WTC11 (cell line): Measurements from ENCODE around the gene OSBPL5. TPM values are rescaled to one million over a fixed set of nuclear protein-coding genes. Genes with fewer than 3 reads are reported as not detected.

Source experiments
- IRF2 ChIP-seq: sonication (generic); formaldehyde crosslinking; IDR thresholded peaks from 2 replicates; pipeline ENCODE4 v1.8.0; 2022; ENCODE audit warnings: low read depth, missing genetic modification reagents, borderline replicate concordance
- SMAD3 ChIP-seq: sonication (generic); formaldehyde crosslinking; IDR thresholded peaks from 2 replicates; pipeline ENCODE4 v1.8.0; 2022; ENCODE audit warnings: missing genetic modification reagents, mild to moderate bottlenecking, borderline replicate concordance
- total RNA-seq: library from RNA; stranded (reverse); gene quantifications from 3 replicates; pipeline ENCODE4 v1.2.3, GENCODE V29; 2021
- TF ChIP-seq, protein P1 (sequence below): fragments of 250-450 bp; sonication (Bioruptor Pico); IDR thresholded peaks from 2 replicates; pipeline ENCODE4 v1.9.0; 2021; ENCODE audit warnings: mild to moderate bottlenecking
- TF ChIP-seq, protein P2 (sequence below): fragments of 250-450 bp; sonication (Bioruptor Pico); IDR thresholded peaks from 2 replicates; pipeline ENCODE4 v1.9.0; 2021; ENCODE audit warnings: mild to moderate bottlenecking, borderline replicate concordance

Gene OSBPL5
- total RNA-seq, 1 experiment from 2014 or later, result 17.7 TPM

DNA sequence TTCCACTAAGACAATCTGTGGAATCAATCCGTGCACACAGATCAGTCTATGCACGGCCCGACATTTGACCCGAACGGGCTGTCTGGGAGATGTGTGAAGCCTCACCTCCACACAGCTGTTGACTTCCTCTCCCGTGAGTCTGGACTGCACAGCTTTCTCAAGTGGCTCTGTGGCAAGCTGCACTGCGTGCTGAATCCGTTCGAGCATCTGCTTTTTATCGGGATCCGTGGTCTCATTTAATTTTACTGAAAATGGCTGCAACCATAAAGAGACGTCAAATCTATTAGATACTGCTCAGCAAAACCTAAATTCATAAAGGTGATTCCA is 127.2 kb downstream of the OSBPL5 start (continued):
- TF ChIP-seq, protein P1, sequence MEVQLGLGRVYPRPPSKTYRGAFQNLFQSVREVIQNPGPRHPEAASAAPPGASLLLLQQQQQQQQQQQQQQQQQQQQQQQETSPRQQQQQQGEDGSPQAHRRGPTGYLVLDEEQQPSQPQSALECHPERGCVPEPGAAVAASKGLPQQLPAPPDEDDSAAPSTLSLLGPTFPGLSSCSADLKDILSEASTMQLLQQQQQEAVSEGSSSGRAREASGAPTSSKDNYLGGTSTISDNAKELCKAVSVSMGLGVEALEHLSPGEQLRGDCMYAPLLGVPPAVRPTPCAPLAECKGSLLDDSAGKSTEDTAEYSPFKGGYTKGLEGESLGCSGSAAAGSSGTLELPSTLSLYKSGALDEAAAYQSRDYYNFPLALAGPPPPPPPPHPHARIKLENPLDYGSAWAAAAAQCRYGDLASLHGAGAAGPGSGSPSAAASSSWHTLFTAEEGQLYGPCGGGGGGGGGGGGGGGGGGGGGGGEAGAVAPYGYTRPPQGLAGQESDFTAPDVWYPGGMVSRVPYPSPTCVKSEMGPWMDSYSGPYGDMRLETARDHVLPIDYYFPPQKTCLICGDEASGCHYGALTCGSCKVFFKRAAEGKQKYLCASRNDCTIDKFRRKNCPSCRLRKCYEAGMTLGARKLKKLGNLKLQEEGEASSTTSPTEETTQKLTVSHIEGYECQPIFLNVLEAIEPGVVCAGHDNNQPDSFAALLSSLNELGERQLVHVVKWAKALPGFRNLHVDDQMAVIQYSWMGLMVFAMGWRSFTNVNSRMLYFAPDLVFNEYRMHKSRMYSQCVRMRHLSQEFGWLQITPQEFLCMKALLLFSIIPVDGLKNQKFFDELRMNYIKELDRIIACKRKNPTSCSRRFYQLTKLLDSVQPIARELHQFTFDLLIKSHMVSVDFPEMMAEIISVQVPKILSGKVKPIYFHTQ (CRISPR knock-in tag), result no peak
- TF ChIP-seq, protein P2, sequence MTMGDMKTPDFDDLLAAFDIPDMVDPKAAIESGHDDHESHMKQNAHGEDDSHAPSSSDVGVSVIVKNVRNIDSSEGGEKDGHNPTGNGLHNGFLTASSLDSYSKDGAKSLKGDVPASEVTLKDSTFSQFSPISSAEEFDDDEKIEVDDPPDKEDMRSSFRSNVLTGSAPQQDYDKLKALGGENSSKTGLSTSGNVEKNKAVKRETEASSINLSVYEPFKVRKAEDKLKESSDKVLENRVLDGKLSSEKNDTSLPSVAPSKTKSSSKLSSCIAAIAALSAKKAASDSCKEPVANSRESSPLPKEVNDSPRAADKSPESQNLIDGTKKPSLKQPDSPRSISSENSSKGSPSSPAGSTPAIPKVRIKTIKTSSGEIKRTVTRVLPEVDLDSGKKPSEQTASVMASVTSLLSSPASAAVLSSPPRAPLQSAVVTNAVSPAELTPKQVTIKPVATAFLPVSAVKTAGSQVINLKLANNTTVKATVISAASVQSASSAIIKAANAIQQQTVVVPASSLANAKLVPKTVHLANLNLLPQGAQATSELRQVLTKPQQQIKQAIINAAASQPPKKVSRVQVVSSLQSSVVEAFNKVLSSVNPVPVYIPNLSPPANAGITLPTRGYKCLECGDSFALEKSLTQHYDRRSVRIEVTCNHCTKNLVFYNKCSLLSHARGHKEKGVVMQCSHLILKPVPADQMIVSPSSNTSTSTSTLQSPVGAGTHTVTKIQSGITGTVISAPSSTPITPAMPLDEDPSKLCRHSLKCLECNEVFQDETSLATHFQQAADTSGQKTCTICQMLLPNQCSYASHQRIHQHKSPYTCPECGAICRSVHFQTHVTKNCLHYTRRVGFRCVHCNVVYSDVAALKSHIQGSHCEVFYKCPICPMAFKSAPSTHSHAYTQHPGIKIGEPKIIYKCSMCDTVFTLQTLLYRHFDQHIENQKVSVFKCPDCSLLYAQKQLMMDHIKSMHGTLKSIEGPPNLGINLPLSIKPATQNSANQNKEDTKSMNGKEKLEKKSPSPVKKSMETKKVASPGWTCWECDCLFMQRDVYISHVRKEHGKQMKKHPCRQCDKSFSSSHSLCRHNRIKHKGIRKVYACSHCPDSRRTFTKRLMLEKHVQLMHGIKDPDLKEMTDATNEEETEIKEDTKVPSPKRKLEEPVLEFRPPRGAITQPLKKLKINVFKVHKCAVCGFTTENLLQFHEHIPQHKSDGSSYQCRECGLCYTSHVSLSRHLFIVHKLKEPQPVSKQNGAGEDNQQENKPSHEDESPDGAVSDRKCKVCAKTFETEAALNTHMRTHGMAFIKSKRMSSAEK, result no peak
- TF ChIP-seq IRF2 (CRISPR knock-in tag), result no peak
- TF ChIP-seq SMAD3 (CRISPR knock-in tag), result no peak

Other genes starting within 250 kb of the OSBPL5 start
- gene PHLDA2, start 235.9 kb downstream of the OSBPL5 start, total RNA-seq, result 9.4 to 11.0 TPM (median 9.6 TPM) in 3 replicates
- 160 to 189 TPM (median 181 TPM) in 3 replicates for gene NAP1L4, start 173.0 kb downstream of the OSBPL5 start, total RNA-seq
- gene CARS1, start 107.9 kb downstream of the OSBPL5 start, total RNA-seq, result 57.9 to 92.0 TPM (median 62.0 TPM) in 3 replicates
- not detected in 3 replicates for gene MRGPRG, start 53.5 kb upstream of the OSBPL5 start, total RNA-seq
- gene MRGPRE, start 67.1 kb upstream of the OSBPL5 start, total RNA-seq, result not detected in 3 replicates
- gene ZNF195, start 213.8 kb upstream of the OSBPL5 start, total RNA-seq, result 72.7 to 85.5 TPM (median 74.2 TPM) in 3 replicates